ENCODE data around the gene ANKRD13D.

Gene ANKRD13D

GRCh38 chr11:67301313-67301921, 12.3 kb downstream of the ANKRD13D start:
- DNase-seq (ENCODE audit: low read depth), result no peak
- no peak for TF ChIP-seq CTCF (IDR thresholded peaks at IDR 0.05; ENCODE audit: low read depth, low read length, missing control alignments)
- no peak overlapping the region for H3K4me3 ChIP-seq (ENCODE audit: low read depth, low read length)

GRCh38 chr11:67301951-67302516, 12.9 kb downstream of the ANKRD13D start:
- no peak overlapping the region for H3K4me3 ChIP-seq (ENCODE audit: low read depth, low read length)
- DNase-seq (ENCODE audit: low read depth), result no peak
- no peak for TF ChIP-seq CTCF (IDR thresholded peaks at IDR 0.05; ENCODE audit: low read depth, low read length, missing control alignments)

GRCh38 chr11:67302571-67303131, 13.5 kb downstream of the ANKRD13D start:
- no peak for TF ChIP-seq CTCF (IDR thresholded peaks at IDR 0.05; ENCODE audit: low read depth, low read length, missing control alignments)
- no peak for DNase-seq (ENCODE audit: low read depth)
- no peak overlapping the region for H3K4me3 ChIP-seq (ENCODE audit: low read depth, low read length)

GRCh38 chr11:67303132-67303834, 14.2 kb downstream of the ANKRD13D start, which contains the start of gene SSH3:
SSH3 (plus strand) TSS chr11:67303530; CDS start chr11:67303626, 96 bp downstream.
- TF ChIP-seq CTCF (IDR thresholded peaks at IDR 0.05; ENCODE audit: low read depth, low read length, missing control alignments), result no peak
- no peak within 1 kb of the TSS for H3K4me3 ChIP-seq (ENCODE audit: low read depth, low read length)
- DNase-seq (ENCODE audit: low read depth), result no peak

GRCh38 chr11:67303835-67304411, 14.8 kb downstream of the ANKRD13D start:
- H3K4me3 ChIP-seq (ENCODE audit: low read depth, low read length), result no peak overlapping the region
- no peak for DNase-seq (ENCODE audit: low read depth)
- no peak for TF ChIP-seq CTCF (IDR thresholded peaks at IDR 0.05; ENCODE audit: low read depth, low read length, missing control alignments)

GRCh38 chr11:67304511-67305113, 15.5 kb downstream of the ANKRD13D start:
- no peak for TF ChIP-seq CTCF (IDR thresholded peaks at IDR 0.05; ENCODE audit: low read depth, low read length, missing control alignments)
- no peak for DNase-seq (ENCODE audit: low read depth)
- H3K4me3 ChIP-seq (ENCODE audit: low read depth, low read length), result no peak overlapping the region
